ENCODE data around the gene METTL5.

- no peak for TF ChIP-seq CTCF (conservative IDR thresholded peaks at IDR 0.05; ENCODE audit: low read depth, low read length)
- no peak for TF ChIP-seq EZH2 (IDR thresholded peaks at IDR 0.05; ENCODE audit: borderline replicate concordance, low read depth, low read length, poor library complexity, severe bottlenecking)
These were observed 34.7 kb upstream of the METTL5 start for GRCh38 chr2:169859423-169859822.

Measured in A673 (cell line).